HCT116 (cell line): Measurements from ENCODE around the gene ATG101. TPM values are rescaled to one million over a fixed set of nuclear protein-coding genes. Genes with fewer than 3 reads are reported as not detected.

Experiments used
- ATAC-seq: fragments of 200-7000 bp; cut with Tn5 transposase; 2 replicates; pipeline ENCODE4 v1.9.1; 2020; ENCODE audit warnings: mild to moderate bottlenecking, moderate library complexity
- BruUV-seq: library from RNA; stranded (reverse); fragments of 400-500 nt; replicated peaks from 2 replicates; lab custom pipeline; 2021; lab: Mats Ljungman, UMichigan
- CTCF ChIA-PET: fragments of 300-600 bp; sonication (Branson Sonifier 250); formaldehyde crosslinking; loops from one replicate; lab custom pipeline; 2021; ENCODE audit warnings: antibody characterized with exemption; lab: Charles Lee
- POLR2A ChIA-PET: fragments of 300-600, 350-600 bp; sonication (Branson Sonifier 250); formaldehyde crosslinking; loops from one replicate; lab custom pipeline; 2021; ENCODE audit warnings: antibody characterized with exemption; lab: Charles Lee
- RAD21 ChIA-PET, 2 experiments: fragments of 300-600 bp; sonication (Branson Sonifier 250); formaldehyde crosslinking; loops; one replicate each; lab custom pipeline; 2023; ENCODE audit warnings: low total read pairs in 2 of 2; ENCODE audit not compliant: uncharacterized antibody in 2 of 2, unreplicated experiment in 2 of 2, low non-redundant PET in 1 of 2; lab: Charles Lee
- DNase-seq: peaks from one replicate; pipeline ENCODE4 v3.0.0-alpha.2; 2010; ENCODE audit warnings: low read depth, low spot score
- H2AFZ ChIP-seq: fragments of 200-600 bp; shearing (Covaris generic), sonication (generic); 2 replicates; pipeline ENCODE4 v1.6.1; 2017; ENCODE audit warnings: low read depth, mixed run types, mixed read lengths, antibody characterized with exemption, low read length; ENCODE audit not compliant: poor library complexity, severe bottlenecking
- H3K27ac ChIP-seq: 2 replicates; pipeline ENCODE4 v1.5.1; 2012; ENCODE audit warnings: low read depth, low read length
- H3K27me3 ChIP-seq: fragments of 200-600 bp; sonication (generic); 2 replicates; pipeline ENCODE4 v1.6.1; 2016; ENCODE audit warnings: mixed run types, low read length, mixed read lengths; ENCODE audit not compliant: insufficient read depth
- H3K36me3 ChIP-seq, 2 experiments: fragments of 200-500 bp in 1 of 2; fragments of 200-600 bp in 1 of 2; sonication (Bioruptor generic) in 1 of 2; sonication (generic) in 1 of 2; 2 replicates each; pipeline versions ENCODE4 v1.5.1 to v1.6.1; 2014 to 2016; ENCODE audit warnings: low read length in 2 of 2, inconsistent platforms in 1 of 2, mixed read lengths in 1 of 2, mixed run types in 1 of 2; ENCODE audit not compliant: insufficient read depth in 2 of 2, control insufficient read depth in 1 of 2
- H3K4me1 ChIP-seq, 2 experiments: fragments of 200-600 bp in 1 of 2; sonication (generic) in 1 of 2; 2 replicates each; pipeline versions ENCODE4 v1.5.1 to v1.6.1; 2012 to 2017; ENCODE audit warnings: low read length in 2 of 2, inconsistent platforms in 1 of 2, mild to moderate bottlenecking in 1 of 2, mixed read lengths in 1 of 2, mixed run types in 1 of 2, moderate library complexity in 1 of 2; ENCODE audit not compliant: insufficient read depth in 2 of 2, control insufficient read depth in 1 of 2
- H3K4me2 ChIP-seq: fragments of 200-600 bp; sonication (generic); 2 replicates; pipeline ENCODE4 v1.6.1; 2017; ENCODE audit warnings: mixed run types, low read length, mixed read lengths
- H3K4me3 ChIP-seq, 2 experiments: fragments of 200-600 bp in 1 of 2; sonication (generic) in 1 of 2; replicated peaks in 1 of 2; 2 replicates each; pipeline ENCODE4 v1.5.1; 2011 to 2016; ENCODE audit warnings: low read length in 2 of 2, control low read depth in 1 of 2, low read depth in 1 of 2, mild to moderate bottlenecking in 1 of 2, mixed read lengths in 1 of 2, mixed run types in 1 of 2
- H3K79me2 ChIP-seq: fragments of 200-600 bp; sonication (generic); 2 replicates; pipeline ENCODE4 v1.6.1; 2017; ENCODE audit warnings: mild to moderate bottlenecking, mixed run types, low read length, moderate library complexity, mixed read lengths; ENCODE audit not compliant: insufficient read depth
- H3K9ac ChIP-seq: fragments of 200-600 bp; sonication (generic); 2 replicates; pipeline ENCODE4 v1.6.1; 2016; ENCODE audit warnings: low read length, mixed read lengths
- H3K9me2 ChIP-seq: fragments of 200-600 bp; sonication (generic), shearing (Covaris generic); 2 replicates; pipeline ENCODE4 v1.6.1; 2017; ENCODE audit warnings: mixed run types, mild to moderate bottlenecking, moderate library complexity; ENCODE audit not compliant: insufficient read depth
- H3K9me3 ChIP-seq, 2 experiments: fragments of 200-500 bp in 1 of 2; fragments of 200-600 bp in 1 of 2; sonication (Bioruptor generic) in 1 of 2; sonication (generic) in 1 of 2; 2 replicates each; pipeline ENCODE4 v1.6.1; 2014 to 2017; ENCODE audit warnings: low read length in 2 of 2, mixed read lengths in 2 of 2, inconsistent platforms in 1 of 2, low read depth in 1 of 2, mild to moderate bottlenecking in 1 of 2, mixed run types in 1 of 2, moderate library complexity in 1 of 2; ENCODE audit not compliant: control insufficient read depth in 1 of 2, insufficient read depth in 1 of 2
- H4K20me1 ChIP-seq: fragments of 200-600 bp; sonication (generic), shearing (Covaris generic); 2 replicates; pipeline ENCODE4 v1.6.1; 2017; ENCODE audit warnings: mixed run types, mild to moderate bottlenecking, moderate library complexity; ENCODE audit not compliant: insufficient read depth
- CTCF ChIP-seq, 3 experiments: fragments of 200-600 bp in 1 of 3; sonication (generic) in 1 of 3; IDR thresholded peaks in 2 of 3; conservative IDR thresholded peaks in 1 of 3; 2 replicates each; pipeline ENCODE4 v1.5.1; 2012 to 2017; ENCODE audit warnings: low read depth in 2 of 3, low read length in 2 of 3, antibody characterized with exemption in 1 of 3, borderline replicate concordance in 1 of 3, control low read depth in 1 of 3, mild to moderate bottlenecking in 1 of 3, mixed read lengths in 1 of 3, mixed run types in 1 of 3, moderate library complexity in 1 of 3; ENCODE audit not compliant: insufficient read depth in 1 of 3
- ELF1 ChIP-seq: IDR thresholded peaks from 2 replicates; pipeline ENCODE4 v1.6.1; 2012; ENCODE audit warnings: low read depth, borderline replicate concordance
- EZH2 ChIP-seq: fragments of 200-600 bp; sonication (generic); IDR thresholded peaks from 2 replicates; pipeline ENCODE4 v1.6.1; 2017; ENCODE audit warnings: antibody characterized with exemption, mixed run types
- JUND ChIP-seq: IDR thresholded peaks from 2 replicates; pipeline ENCODE4 v1.6.1; 2012
- MAX ChIP-seq: IDR thresholded peaks from 2 replicates; pipeline ENCODE4 v1.6.1; 2012
- POLR2A ChIP-seq: IDR thresholded peaks from 2 replicates; pipeline ENCODE4 v1.7.0; 2011; ENCODE audit warnings: borderline replicate concordance; ENCODE audit not compliant: insufficient read depth, insufficient read length; ENCODE audit errors: extremely low read depth
- RAD21 ChIP-seq: IDR thresholded peaks from 2 replicates; pipeline ENCODE4 v1.6.1; 2012; ENCODE audit warnings: low read depth, mild to moderate bottlenecking
- REST ChIP-seq: IDR thresholded peaks from 2 replicates; pipeline ENCODE4 v1.6.1; 2012; ENCODE audit warnings: low read depth
- SRF ChIP-seq: IDR thresholded peaks from 2 replicates; pipeline ENCODE4 v1.6.1; 2012; ENCODE audit warnings: low read depth
- TCF7L2 ChIP-seq: IDR thresholded peaks from 2 replicates; pipeline ENCODE4 v1.7.0; 2011; ENCODE audit warnings: borderline replicate concordance, inconsistent platforms; ENCODE audit not compliant: insufficient read depth, insufficient read length; ENCODE audit errors: extremely low read depth
- YY1 ChIP-seq: IDR thresholded peaks from 2 replicates; pipeline ENCODE4 v1.6.1; 2011; ENCODE audit warnings: low read length, low read depth, moderate library complexity, mild to moderate bottlenecking; ENCODE audit not compliant: insufficient replicate concordance; ENCODE audit errors: extremely low read depth
- ZFX ChIP-seq: fragments of 450-650 bp; IDR thresholded peaks from 2 replicates; pipeline ENCODE4 v1.6.1; 2017
- ZNF274 ChIP-seq: fragments of 200-500 bp; sonication (Bioruptor generic); IDR thresholded peaks from 2 replicates; pipeline ENCODE4 v1.6.1; 2014; ENCODE audit warnings: mild to moderate bottlenecking, low read depth, low read length, inconsistent platforms
- intact Hi-C: fragments of 100-400 bp; cut with micrococcal nuclease; formaldehyde crosslinking; loops from 2 replicates; pipeline ENCODE4 v1.10.0; 2022
- total RNA-seq: library from RNA; stranded (reverse); gene quantifications from one replicate; pipeline ENCODE4 v1.2.1, GENCODE V29; 2021; ENCODE audit not compliant: unreplicated experiment

ATG101 gene
- total RNA-seq, 1 experiment from 2014 or later = 49.2 TPM

GRCh38 chr12:52037248-52037861 is 32.4 kb upstream of the ATG101 start:
- ChIA-PET RAD21 (no interaction called here), POLR2A (interaction anchor here (2.2 to 2.4 kb wide), 2 partner anchors 12 to 14 kb away, joined by 6 to 11 read pairs; partner anchors contain the start of gene NR4A1), CTCF (interaction anchor here (5.2 kb wide), 1 partner anchor 12 kb away, joined by 29 read pairs; no protein-coding TSS in a partner anchor)
- peak overlapping the region; percentile 96 for H3K9ac ChIP-seq
- no peaks in the 10 kb centered on the region for H3K27me3 ChIP-seq
- H3K4me3 ChIP-seq = peak overlapping the region; percentile 72 to 77
- no peaks in the 10 kb centered on the region for H4K20me1 ChIP-seq
- H3K27ac ChIP-seq = peak overlapping the region; percentile 54; the same call in 1 of the 2 replicates
- BruUV-seq = no TSS peak
- intact Hi-C loops = loop anchor here (1.0 kb wide), 1 partner anchor 14 kb away; the partner anchor contains the start of gene NR4A1
- ATAC-seq (peak; percentile 16), DNase-seq (no peak)
- H3K79me2 ChIP-seq = peaks cover 26% of the 10 kb centered on the region
- H2AFZ ChIP-seq = no peak overlapping the region
- H3K9me2 ChIP-seq = no peaks in the 10 kb centered on the region
- H3K4me2 ChIP-seq = peak overlapping the region; percentile 93
- no peaks in the 10 kb centered on the region for H3K36me3 ChIP-seq
- no peaks in the 10 kb centered on the region for H3K9me3 ChIP-seq
- peaks cover 15 to 39% of the 10 kb centered on the region in 2 experiments for H3K4me1 ChIP-seq
- TF ChIP-seq CTCF (IDR thresholded peaks at IDR 0.05 in 2 of 3, conservative IDR thresholded peaks at IDR 0.05 in 1 of 3; ENCODE audit: borderline replicate concordance in 1 of 3, insufficient read depth in 1 of 3, low read depth in 2 of 3, low read length in 2 of 3) = 0 out of 6 replicates have a peak, but pooled peaks of 1 of the 3 experiments have one; percentile 6
- TF ChIP-seq ZFX = peak; percentile 44; the same call in 1 of the 2 replicates
- TF ChIP-seq EZH2 = no peak

- no peak for ATAC-seq
- ChIA-PET POLR2A (interaction anchor here (1.0 to 1.5 kb wide), 2 partner anchors 9 to 12 kb away, joined by 3 to 7 read pairs; partner anchors contain the start of gene NR4A1), RAD21 (no interaction called here), CTCF (interaction anchor here (1.5 kb wide), 1 partner anchor 30 kb away, joined by 5 read pairs; no protein-coding TSS in a partner anchor)
- intact Hi-C loops = no loop called here
- H3K4me2 ChIP-seq = peak overlapping the region; percentile 93
- 0 out of 4 replicates have a peak overlapping the region, but pooled peaks of 1 of the 2 experiments have one; percentile 77 for H3K4me3 ChIP-seq
- H3K9me3 ChIP-seq = no peaks in the 10 kb centered on the region
- no peak overlapping the region for H2AFZ ChIP-seq
- H3K9ac ChIP-seq = peak overlapping the region; percentile 96
- BruUV-seq = TSS peak; percentile 53
- H3K27me3 ChIP-seq = no peaks in the 10 kb centered on the region
- no peak for DNase-seq
- no peaks in the 10 kb centered on the region for H4K20me1 ChIP-seq
- no peaks in the 10 kb centered on the region for H3K36me3 ChIP-seq
- peaks cover 8 to 30% of the 10 kb centered on the region in 2 experiments for H3K4me1 ChIP-seq
- no peak overlapping the region for H3K27ac ChIP-seq
- peaks cover 26% of the 10 kb centered on the region for H3K79me2 ChIP-seq
- H3K9me2 ChIP-seq = no peaks in the 10 kb centered on the region
- TF ChIP-seq TCF7L2 = no peak
- TF ChIP-seq JUND = no peak
- no peak for TF ChIP-seq YY1
- TF ChIP-seq ELF1 = no peak
- no peak for TF ChIP-seq REST
- no peak for TF ChIP-seq POLR2A
- TF ChIP-seq ZNF274 = no peak
- TF ChIP-seq RAD21 = no peak
- no peak for TF ChIP-seq SRF
- no peak for TF ChIP-seq MAX
- no peak for TF ChIP-seq EZH2
Measured at GRCh38 chr12:52038447-52038846, 31.3 kb upstream of the ATG101 start.
